SW480 (cell line): Measurements from ENCODE around the gene MIAT.
"Not testable (repeated sequence)": the region's sequence is repeated elsewhere in the genome, so short reads cannot be mapped to it uniquely, and the experiment has no call there.

Experiments
- DNase-seq: peaks from one replicate; pipeline ENCODE4 v3.0.0-alpha.2; 2016; ENCODE audit warnings: low spot score

The MIAT gene

DNA sequence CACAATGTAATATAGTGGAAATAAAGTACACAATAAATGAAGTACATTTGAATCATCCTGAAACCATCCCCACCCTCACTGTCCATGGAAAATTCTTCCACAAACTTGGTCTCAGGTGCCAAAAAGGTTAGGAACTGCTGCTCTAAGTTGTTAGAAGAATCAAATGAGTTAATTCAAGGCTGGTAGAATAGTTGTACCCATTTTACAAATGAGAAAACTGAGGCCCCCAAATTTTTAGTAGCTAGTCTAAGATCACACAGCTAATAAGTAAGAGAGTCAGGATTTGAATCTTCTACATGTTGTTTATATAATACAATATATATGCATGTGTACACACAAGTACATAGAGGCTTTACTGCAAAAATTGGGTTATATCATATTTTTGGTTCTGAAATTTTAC, 43.1 kb downstream of the MIAT start:
- no peak for DNase-seq

DNA sequence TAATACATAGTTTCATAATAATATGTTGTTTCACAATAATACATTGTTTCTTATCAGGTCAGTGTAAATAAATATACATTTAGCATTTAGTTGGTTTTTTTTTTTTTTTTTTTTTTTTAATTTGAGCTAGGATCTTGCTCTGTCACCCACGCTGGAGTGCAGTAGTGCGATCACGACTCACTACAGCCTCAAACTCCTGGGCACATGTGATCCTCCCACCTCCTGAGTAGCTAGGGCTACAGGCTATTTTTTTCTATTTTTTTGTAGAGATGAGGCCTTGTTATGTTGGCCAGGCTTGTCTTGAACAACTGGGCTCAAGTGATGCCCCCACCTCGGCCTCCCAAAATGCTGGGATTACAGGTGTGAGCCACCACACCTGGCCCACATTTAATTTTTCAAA, 43.5 kb downstream of the MIAT start:
- DNase-seq: no peak

DNA sequence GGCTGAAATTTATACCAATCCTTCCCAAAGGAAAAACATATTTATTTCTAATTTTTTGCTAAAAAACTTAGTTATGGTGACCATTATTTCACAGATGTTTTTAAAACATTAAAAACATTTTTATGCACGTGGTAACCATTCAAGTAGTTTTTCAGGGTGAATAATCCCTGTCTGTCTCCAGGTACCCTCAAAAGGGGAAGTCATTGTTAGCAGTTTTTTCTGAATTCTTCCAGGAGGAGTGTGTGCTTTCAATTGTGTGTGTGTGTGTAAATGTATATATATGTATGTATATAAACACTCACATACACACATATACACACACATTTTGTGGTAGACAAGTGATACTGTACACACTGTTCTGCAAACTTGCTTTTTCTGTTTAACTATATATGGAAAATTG, 43.9 kb downstream of the MIAT start:
- no peak for DNase-seq

DNA sequence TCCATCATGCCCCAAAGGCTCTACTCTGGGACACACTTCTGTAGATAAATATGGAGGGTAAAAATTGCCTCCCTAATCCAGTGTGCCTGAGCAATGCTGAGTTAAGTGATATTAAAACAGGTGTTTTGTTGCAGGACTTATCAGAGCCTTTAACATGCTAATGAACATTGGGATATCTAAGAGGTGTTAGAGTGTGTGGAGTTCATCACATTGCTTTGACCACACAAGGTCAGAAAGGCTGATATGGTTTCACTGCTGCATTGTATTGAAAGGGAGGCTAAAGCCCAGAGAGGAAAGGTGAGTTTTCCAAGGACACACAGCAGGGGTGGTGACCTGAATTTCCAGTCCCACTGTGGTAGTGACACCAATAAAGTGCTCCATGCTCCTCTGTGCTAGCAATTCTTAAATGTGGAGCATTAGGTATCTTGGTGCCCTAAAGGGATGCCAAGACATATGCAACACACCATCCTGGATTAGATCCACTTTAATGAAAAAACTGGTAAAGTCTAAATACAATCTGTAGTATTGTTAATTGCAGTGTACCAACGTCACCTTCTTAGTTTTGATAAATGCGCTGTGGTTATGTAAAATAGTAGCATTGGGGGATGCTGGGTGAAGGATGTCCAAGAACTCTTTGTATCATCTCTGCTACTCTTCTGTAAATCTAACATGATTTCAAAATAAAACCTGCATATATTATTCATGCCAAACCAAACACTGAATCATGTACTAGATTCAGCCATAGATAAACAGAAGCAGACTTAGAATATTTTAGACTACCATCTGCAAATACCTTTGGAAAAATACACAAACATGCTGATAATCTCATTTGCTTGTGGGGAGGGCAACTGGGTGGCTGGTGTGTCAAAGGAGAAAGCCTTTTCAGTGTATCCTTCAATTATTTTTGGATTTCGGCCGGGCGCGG, 45.8 kb downstream of the MIAT start:
- DNase-seq: no peak

DNA sequence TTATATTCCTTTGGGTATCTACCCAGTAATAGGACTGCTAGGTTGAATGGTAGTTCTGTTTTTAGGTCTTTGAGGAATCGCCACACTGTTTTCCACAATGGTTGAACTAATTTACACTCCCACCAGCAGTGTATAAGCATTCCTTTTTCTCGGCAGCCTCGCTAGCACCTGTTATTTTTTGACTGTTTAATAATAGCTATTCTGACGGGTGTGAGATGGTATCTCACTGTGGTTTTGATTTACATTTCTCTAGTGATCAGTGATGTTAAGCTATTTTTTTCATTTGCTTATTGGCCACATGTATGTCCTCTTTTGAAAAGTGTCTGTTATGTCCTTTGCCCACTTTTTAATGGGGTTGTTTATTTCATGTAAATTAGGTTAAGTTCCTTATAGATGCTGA, 48.0 kb downstream of the MIAT start:
- not testable (repeated sequence) for DNase-seq

DNA sequence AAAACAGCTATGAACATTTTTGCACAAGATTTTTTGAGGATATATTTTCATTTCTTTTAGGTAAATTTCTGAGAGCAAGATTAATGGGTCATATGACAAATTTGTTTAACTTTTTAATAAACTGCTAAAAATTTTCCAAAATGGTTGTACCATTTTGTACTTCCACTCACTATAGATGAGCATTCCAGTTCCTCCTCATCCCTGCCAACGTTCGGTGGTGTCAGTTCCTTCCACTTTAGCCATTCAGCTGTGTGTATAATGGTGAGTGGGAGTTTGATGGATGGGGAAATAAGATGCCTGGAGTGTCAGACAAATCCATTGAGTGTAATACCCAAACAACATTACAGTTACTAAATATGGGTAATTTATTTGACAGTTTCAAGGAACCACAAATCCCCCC, 49.7 kb downstream of the MIAT start:
- no peak for DNase-seq

DNA sequence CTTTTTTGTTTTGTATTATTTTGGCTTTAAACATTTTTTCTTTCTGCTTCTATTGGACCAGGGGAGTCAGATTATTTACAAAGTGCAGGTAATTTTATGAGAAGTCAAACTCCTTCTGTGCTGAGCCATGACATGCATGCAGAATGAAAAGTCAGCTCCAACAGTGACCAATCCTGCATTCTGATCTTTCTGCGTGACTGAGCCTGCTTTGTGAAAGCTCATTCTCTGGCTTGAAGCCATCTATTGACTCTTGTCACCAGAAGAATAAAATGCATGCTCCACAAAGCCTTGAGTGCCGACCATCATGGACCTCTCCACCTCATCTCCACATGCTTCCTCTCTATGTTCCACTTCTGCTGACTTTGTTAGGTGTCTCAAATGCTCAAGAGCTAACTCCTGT, 50.2 kb downstream of the MIAT start:
- DNase-seq: no peak

DNA sequence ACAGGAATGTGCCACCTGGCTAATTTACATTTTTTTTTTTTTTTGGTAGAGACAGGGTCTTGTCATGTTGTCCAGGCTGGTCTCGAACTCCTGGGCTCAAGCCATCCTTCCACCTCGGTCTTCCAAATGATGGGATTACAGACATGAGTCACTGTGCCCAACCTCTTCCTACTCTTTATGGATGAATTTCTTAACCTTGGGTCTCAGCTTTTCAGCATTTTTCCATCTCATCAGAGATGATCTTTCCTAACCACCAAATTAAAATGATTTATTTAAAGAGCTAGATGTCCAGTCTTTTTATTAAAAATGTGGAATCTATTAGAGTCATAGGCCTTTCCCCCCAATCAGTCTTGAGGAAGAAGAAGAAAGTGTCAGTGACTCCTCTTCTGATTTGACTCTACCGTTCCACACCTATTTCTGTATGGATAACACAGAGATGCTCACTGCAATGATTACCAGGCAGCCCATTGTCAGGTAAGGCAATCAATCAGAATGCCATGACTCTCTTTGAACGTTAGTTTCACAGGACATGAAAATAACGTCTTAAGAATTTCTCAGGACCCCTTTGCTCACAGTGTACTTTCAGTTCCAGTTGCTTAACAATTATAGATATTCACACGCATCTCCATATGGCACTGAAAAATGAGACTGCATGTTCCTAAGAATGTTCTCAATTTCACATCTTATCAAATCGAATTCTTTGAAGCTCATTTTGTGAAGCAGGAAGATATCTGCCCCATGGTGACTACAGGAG, 51.0 kb downstream of the MIAT start:
- DNase-seq: no peak

DNA sequence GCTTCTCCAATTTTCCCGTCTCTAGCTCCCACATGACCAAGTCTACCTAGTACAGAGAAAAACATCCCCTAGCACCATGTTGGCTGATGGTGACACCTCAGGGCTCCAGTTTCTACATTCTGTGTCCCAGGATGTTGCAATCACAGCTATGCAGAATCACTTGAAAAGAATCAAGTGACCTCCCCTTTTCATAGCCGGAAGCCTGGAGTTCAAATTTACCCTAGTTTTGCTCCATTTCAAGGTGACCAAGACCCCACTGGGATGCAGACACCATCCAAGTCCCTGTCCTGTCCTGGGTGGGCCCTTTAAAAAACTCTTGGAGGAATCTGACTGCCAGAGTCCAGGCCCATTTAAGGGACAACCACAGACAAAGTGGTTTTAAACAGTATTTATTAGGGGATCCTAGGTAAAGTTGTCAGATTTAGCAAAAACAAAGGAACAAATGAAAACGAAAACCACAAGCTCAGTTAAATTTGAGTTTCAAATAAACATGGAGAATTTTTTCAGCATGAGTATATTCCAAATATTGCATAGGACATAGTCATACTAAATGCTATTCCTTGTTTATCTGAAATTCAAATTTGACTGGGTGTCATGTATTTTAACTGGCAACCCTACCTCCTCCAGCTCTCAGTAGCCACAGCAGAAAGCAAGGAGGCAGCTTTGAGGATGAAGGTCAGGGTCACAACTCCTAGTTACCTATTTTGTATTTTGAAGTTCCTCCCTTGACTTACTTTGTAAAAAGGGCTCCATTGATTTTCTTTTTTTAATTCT, 52.4 kb downstream of the MIAT start:
- DNase-seq: no peak

DNA sequence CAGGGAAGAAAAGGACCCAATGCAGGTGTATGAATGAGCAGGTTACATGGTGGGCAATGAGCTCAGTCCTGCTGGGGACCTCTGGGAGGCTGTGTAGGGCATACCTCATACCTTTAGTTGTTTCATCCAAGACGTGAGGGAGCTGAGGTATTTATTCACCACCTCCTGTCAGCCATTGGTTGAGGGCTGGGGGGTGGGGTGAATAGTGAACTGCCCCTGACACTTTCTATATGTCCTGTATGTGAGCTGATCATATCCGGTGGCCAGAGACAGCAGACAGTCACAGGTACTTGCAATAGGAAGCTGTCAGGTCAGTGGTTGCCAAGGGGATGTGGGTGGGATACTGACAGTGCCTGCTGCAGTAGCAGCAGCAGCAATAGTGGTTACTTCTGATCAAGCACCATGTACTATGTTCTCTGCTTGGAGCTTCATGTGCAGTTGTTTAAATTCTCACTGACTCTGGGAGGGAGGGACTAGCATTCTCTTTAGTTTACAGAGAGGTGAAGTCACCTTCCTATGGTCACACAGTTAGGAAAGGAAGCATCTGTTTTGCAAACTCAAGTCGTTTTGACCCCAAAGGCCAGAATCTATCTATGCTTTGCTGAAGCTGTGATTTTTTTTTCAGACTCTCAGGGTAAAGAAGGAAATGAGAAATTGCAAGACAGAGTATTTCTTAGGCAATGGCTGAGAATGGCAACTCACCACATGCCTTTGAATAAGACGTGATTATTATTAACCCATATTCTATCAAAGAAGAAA, 54.0 kb downstream of the MIAT start:
- no peak for DNase-seq

DNA sequence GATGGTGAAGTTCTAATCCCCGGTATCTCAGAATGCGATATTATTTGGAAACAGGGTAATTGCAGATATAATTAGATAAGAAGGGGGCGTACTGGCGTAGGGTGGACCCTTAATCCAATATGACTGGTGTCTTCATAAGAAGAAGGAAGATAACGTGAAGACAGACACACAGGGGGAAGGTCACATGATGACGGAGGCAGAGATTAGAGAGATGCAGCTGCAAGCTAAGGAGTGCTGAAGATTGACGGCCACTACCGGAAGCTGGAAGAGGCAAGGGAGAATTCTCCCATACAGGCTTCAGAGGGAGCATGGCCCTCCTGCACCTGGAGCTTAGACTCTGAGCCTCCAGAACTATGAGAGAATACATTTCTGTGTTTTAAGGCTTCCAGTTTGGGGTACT, 54.8 kb downstream of the MIAT start:
- no peak for DNase-seq

DNA sequence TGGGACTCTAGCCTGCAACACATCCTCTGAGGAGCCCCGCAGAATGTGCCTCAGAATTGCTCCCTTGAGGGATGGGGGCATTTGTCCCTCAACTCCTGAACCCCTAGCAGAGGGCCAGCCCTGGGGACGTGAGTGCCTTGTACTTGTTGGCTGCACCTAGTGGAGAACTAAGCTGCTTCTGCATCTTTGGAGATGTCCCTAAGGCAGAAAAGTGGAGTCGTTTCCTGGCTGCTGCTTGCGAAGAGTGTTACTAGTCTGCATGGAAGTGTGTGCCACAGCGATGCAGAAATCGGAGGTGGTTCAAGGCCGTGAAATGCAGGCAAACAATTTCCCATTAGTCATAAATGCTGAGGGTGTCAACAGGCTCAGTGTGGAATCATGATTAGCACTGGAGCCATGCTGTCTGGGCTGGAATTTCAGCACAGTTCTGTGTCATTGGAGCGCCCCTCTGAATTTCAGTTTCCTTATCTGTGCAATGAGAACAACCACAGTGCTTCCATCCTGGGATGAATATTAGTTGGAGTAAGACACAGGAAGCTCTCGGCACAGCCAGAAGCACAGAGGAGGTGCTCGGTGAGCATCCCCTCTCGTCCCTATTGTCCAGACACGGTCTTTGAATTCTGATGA, 56.5 kb downstream of the MIAT start:
- no peak for DNase-seq

DNA sequence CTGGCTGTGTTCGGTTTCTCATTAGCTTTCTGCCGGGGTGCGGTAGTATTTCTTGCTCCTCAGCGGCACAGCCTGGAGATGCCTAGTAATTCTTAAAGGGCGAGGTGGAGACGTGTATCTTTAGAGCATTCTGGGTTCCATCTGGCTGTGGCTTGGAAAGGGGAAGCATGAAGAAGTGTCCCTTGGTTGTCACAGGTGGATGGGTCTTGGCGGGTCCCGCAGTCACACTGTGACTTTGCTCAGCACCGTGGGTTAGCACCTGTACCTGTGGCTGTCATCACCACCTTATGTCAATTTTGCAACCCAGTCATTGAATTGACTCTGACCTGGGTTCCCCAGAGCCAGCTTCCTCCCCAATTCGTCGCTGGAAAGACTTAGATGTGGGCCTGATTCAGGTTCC, 57.6 kb downstream of the MIAT start:
- no peak for DNase-seq

DNA sequence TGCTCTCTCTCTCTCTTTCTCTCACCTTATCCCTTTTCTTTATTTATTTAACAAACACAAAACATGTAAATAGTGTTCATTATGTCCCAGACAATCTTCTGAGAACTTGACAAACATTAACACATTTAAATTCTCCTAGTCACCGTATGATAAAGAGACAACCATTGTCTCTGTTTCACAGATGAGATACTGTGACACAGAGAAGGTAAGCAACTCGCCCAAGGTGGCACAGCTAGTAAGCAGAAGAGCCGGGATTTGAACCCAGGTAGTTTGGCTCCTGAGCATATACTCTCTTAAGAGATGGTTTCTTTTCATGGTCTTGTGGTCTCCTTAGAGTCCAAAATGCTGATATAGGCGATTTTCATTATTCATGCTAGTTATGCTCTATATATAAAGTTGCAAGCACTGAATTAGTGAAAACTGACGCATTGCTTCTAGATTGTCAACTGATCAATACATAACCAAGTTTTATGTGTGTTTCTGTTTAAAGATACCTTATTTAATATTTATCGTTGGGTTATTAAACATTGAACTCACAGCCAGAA, 58.1 kb downstream of the MIAT start:
- no peak for DNase-seq

DNA sequence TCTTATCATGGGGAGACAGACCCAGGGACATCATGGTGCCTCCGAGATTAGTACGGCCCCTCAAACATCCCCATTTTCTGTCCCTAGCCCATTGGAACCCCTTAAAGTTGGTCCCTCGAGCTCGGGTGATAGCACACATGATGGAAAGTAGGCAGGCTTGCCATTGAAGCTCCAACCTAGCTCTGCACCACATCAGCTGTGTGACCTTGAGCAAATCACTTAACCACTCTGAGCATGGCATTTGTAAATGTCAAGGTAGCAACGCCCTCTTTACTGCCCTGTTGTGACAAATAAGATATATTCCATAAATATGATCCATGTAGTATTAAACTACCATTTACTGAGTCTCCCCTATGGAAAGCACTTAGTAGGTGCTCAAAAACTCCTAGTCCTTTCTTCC, 61.1 kb downstream of the MIAT start:
- no peak for DNase-seq

DNA sequence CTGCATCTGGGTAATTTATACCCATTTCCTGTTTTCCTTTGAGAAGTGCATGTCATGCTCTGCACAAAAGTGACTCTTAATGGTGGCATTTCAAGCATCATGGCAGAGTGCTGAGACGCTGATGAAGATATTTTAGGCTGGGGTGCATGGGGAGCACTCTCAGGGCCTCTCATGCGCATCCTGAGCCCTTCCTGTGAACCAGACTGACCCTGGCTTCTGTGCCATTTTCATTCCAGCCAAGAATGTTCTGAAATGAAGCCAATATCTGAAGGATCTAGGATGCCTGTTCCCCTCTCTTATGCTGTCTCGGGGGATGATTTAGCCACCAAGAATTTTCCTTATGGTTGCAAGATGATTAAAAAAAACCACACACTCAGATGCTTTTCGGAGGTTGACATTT, 61.5 kb downstream of the MIAT start:
- no peak for DNase-seq

DNA sequence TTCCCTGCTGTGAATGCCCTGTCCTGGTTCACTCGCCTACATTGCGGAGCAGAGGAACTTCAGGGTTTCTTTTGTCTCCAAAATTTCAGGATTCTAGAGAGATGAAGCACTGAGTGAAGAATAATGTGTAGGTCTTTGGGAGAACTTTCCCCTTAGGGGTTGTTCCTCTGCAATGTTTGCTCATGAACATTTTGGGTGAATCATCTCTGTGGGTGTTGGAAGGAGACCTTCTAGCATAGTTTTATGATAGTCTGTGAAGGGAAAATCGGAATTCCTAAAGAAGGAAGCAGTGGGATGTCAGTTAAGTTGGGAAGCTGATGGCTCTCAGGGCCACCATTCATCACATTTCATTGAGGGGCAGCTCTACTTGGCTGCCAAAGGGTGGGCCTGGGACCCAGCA, 64.8 kb downstream of the MIAT start:
- DNase-seq: no peak

DNA sequence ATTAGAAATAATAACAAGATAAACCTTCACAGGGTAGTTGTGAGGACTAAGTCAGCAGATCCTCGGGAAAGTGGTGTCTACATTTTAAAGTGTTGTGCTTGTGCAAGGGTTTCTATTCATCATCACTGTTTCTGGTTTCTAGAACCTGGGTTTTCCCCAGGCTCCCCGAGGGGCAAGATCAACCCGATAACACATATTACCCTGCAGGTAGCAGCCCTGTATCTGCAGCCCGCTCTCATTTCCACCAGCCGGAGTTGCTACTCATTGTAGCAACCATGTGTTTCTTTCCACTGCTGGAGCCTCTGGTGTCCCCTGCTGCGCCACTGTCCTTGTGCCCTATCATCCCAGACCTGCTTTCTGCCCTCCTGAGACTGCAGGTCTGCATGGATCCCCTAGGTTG, 67.0 kb downstream of the MIAT start:
- DNase-seq: no peak

DNA sequence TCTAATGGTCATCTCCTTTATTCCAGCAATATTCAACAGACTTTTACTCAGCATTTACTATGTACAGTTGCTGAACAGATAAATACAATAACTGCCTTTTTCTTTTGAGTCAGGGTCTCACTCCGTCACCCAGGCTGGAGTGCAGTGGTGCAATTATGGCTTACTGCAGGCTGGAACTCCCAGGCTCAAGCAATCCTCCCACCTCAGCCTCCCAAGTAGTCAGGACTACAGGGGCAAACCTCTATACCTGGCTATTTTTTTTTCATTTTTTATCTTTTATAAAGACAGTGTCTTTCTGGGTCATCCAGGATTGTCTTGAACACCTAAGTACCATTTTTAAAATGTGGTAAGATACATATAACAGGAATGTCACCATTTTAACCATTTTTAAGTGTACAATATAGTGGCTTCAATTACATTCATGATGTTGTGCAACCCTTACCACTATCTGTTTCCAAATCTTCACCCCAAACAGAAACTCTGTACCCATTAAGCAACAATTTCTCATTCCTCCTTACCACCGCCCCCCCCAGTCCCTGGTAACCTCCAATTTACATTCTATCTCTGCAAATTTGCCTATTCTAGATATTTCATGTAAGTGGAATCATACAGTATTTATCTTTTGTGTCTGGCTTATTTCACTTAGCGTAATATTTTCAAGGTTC, 67.8 kb downstream of the MIAT start:
- no peak for DNase-seq
